Natural killer cell treated with Interleukin-12 subunit alpha and Interleukin-12 subunit beta and Interleukin-15 and Interleukin-18, amount 100 ng/mL, for 72 hours (primary cell): ENCODE data around the gene PDPK1. TPM values are rescaled to one million over a fixed set of nuclear protein-coding genes. Genes with fewer than 3 reads are reported as not detected.
"Not testable (repeated sequence)": the region's sequence is repeated elsewhere in the genome, so short reads cannot be mapped to it uniquely, and the experiment has no call there.

Experiments
- ATAC-seq, 2 donors: fragments of 150-1000 bp; cut with Tn5 transposase in 1 of 2; sonication (Bioruptor Pico), chemical (Tn5 transposase) in 1 of 2; 2 replicates each; pipeline ENCODE4 v1.10.0; 2021
- DNase-seq: peaks from one replicate; pipeline ENCODE4 v3.0.0; 2022; ENCODE audit warnings: low spot score
- H3K27ac Mint-ChIP-seq, 2 donors: 1 replicate in 1 of 2; 2 replicates in 1 of 2; pipeline ENCODE4 v1.8.0; 2022; ENCODE audit warnings: mixed read lengths in 2 of 2, mild to moderate bottlenecking in 1 of 2, moderate library complexity in 1 of 2
- H3K27me3 Mint-ChIP-seq, 2 donors: 1 replicate in 1 of 2; 2 replicates in 1 of 2; pipeline ENCODE4 v1.8.0; 2022; ENCODE audit warnings: mixed read lengths in 2 of 2
- H3K36me3 Mint-ChIP-seq: one replicate; pipeline ENCODE4 v1.8.0; 2022; ENCODE audit warnings: mixed read lengths
- H3K4me1 Mint-ChIP-seq, 2 donors: 1 replicate in 1 of 2; 2 replicates in 1 of 2; pipeline ENCODE4 v1.8.0; 2022; ENCODE audit warnings: low read depth in 2 of 2, mixed read lengths in 2 of 2, mild to moderate bottlenecking in 1 of 2
- H3K4me3 Mint-ChIP-seq: one replicate; pipeline ENCODE4 v1.8.0; 2022; ENCODE audit warnings: mixed read lengths
- H3K9me3 Mint-ChIP-seq: 2 replicates; pipeline ENCODE4 v1.8.0; 2022; ENCODE audit warnings: mixed read lengths
- total RNA-seq, 2 donors: library from RNA; stranded (reverse); gene quantifications; one replicate each; pipeline ENCODE4 v1.2.3, GENCODE V29; 2022

PDPK1 gene
- total RNA-seq, 2 donors from 2014 or later = 71.3 to 76.8 TPM

GRCh38 chr16:2560131-2560797, 22.4 kb downstream of the PDPK1 start:
- H3K36me3 Mint-ChIP-seq, DNase-seq, H3K4me1 Mint-ChIP-seq, H3K4me3 Mint-ChIP-seq, ATAC-seq, H3K27me3 Mint-ChIP-seq, H3K9me3 Mint-ChIP-seq, H3K27ac Mint-ChIP-seq: not testable (repeated sequence)

GRCh38 chr16:2560798-2561133, 22.9 kb downstream of the PDPK1 start:
- not testable (repeated sequence) for H3K9me3 Mint-ChIP-seq, H3K27me3 Mint-ChIP-seq, H3K4me1 Mint-ChIP-seq, H3K27ac Mint-ChIP-seq, H3K36me3 Mint-ChIP-seq, H3K4me3 Mint-ChIP-seq
- DNase-seq = peak; percentile 79
- peak; percentile 86 for ATAC-seq

- H3K4me1 Mint-ChIP-seq, H3K27me3 Mint-ChIP-seq, ATAC-seq, H3K9me3 Mint-ChIP-seq, H3K4me3 Mint-ChIP-seq, DNase-seq, H3K27ac Mint-ChIP-seq, H3K36me3 Mint-ChIP-seq: not testable (repeated sequence)
These were observed 29.7 kb downstream of the PDPK1 start for GRCh38 chr16:2567506-2567905.

GRCh38 chr16:2568573-2568972, 30.8 kb downstream of the PDPK1 start:
- not testable (repeated sequence) for H3K4me3 Mint-ChIP-seq, DNase-seq, H3K36me3 Mint-ChIP-seq, ATAC-seq, H3K27me3 Mint-ChIP-seq, H3K27ac Mint-ChIP-seq, H3K4me1 Mint-ChIP-seq, H3K9me3 Mint-ChIP-seq

GRCh38 chr16:2572704-2573103, 34.9 kb downstream of the PDPK1 start:
- not testable (repeated sequence) for H3K4me3 Mint-ChIP-seq, H3K27me3 Mint-ChIP-seq, H3K27ac Mint-ChIP-seq, H3K4me1 Mint-ChIP-seq, ATAC-seq, DNase-seq, H3K9me3 Mint-ChIP-seq, H3K36me3 Mint-ChIP-seq

GRCh38 chr16:2575839-2576238, 38.0 kb downstream of the PDPK1 start:
- H3K4me3 Mint-ChIP-seq, DNase-seq, H3K4me1 Mint-ChIP-seq, H3K27me3 Mint-ChIP-seq, H3K27ac Mint-ChIP-seq, ATAC-seq, H3K36me3 Mint-ChIP-seq, H3K9me3 Mint-ChIP-seq: not testable (repeated sequence)

GRCh38 chr16:2577044-2577443, 39.2 kb downstream of the PDPK1 start:
- DNase-seq, ATAC-seq, H3K27ac Mint-ChIP-seq, H3K36me3 Mint-ChIP-seq, H3K27me3 Mint-ChIP-seq, H3K4me1 Mint-ChIP-seq, H3K9me3 Mint-ChIP-seq, H3K4me3 Mint-ChIP-seq: not testable (repeated sequence)

- H3K4me3 Mint-ChIP-seq, DNase-seq, H3K4me1 Mint-ChIP-seq, H3K27me3 Mint-ChIP-seq, H3K9me3 Mint-ChIP-seq, H3K36me3 Mint-ChIP-seq, ATAC-seq, H3K27ac Mint-ChIP-seq: not testable (repeated sequence)
These were observed 41.1 kb downstream of the PDPK1 start for GRCh38 chr16:2578905-2579304.

GRCh38 chr16:2580143-2580542, 42.3 kb downstream of the PDPK1 start:
- not testable (repeated sequence) for H3K4me1 Mint-ChIP-seq, H3K27me3 Mint-ChIP-seq, H3K9me3 Mint-ChIP-seq, H3K36me3 Mint-ChIP-seq, H3K4me3 Mint-ChIP-seq, ATAC-seq, DNase-seq, H3K27ac Mint-ChIP-seq

- not testable (repeated sequence) for DNase-seq, H3K9me3 Mint-ChIP-seq, H3K27me3 Mint-ChIP-seq, H3K4me3 Mint-ChIP-seq, H3K27ac Mint-ChIP-seq, ATAC-seq, H3K4me1 Mint-ChIP-seq, H3K36me3 Mint-ChIP-seq
These were observed 43.0 kb downstream of the PDPK1 start for GRCh38 chr16:2580818-2581217.

- peak in 1 of 2 donors; percentile 13 for ATAC-seq
- Mint-ChIP-seq H3K27ac (no peak overlapping the region), H3K9me3 (no peaks in the 10 kb centered on the region), H3K4me3 (no peak overlapping the region), H3K4me1 (peaks cover 0 to under 1% of the 10 kb centered on the region in 2 donors), H3K36me3 (no peaks in the 10 kb centered on the region), H3K27me3 (no peaks in the 10 kb centered on the region)
- DNase-seq = no peak
These were observed 47.2 kb downstream of the PDPK1 start for GRCh38 chr16:2584729-2585650.

- DNase-seq (no peak), ATAC-seq (no peak)
- no peaks in the 10 kb centered on the region for H3K36me3 Mint-ChIP-seq
- no peaks in the 10 kb centered on the region for H3K9me3 Mint-ChIP-seq
- H3K27me3 Mint-ChIP-seq = no peaks in the 10 kb centered on the region
- H3K27ac Mint-ChIP-seq = no peak overlapping the region
- peaks cover 4 to 6% of the 10 kb centered on the region in 2 donors for H3K4me1 Mint-ChIP-seq
- H3K4me3 Mint-ChIP-seq = no peak overlapping the region
These were observed 47.8 kb downstream of the PDPK1 start for GRCh38 chr16:2585651-2586081.

GRCh38 chr16:2586241-2586640, 48.4 kb downstream of the PDPK1 start:
- Mint-ChIP-seq H3K27me3 (no peaks in the 10 kb centered on the region), H3K36me3 (no peaks in the 10 kb centered on the region), H3K9me3 (no peaks in the 10 kb centered on the region), H3K27ac (no peak overlapping the region), H3K4me1 (peaks cover 4 to 6% of the 10 kb centered on the region in 2 donors), H3K4me3 (no peak overlapping the region)
- ATAC-seq (no peak), DNase-seq (no peak)

GRCh38 chr16:2586901-2587480, 49.2 kb downstream of the PDPK1 start:
- no peak for ATAC-seq
- peak overlapping the region in 1 of 2 donors; percentile 16 for H3K27ac Mint-ChIP-seq
- no peaks in the 10 kb centered on the region for H3K36me3 Mint-ChIP-seq
- no peak for DNase-seq
- no peaks in the 10 kb centered on the region for H3K9me3 Mint-ChIP-seq
- H3K27me3 Mint-ChIP-seq = no peaks in the 10 kb centered on the region
- peaks cover 5 to 6% of the 10 kb centered on the region in 2 donors for H3K4me1 Mint-ChIP-seq
- H3K4me3 Mint-ChIP-seq = no peak overlapping the region
